GM12872 (cell line): ENCODE data around the gene RCL1.

Experiments
- CTCF ChIP-seq: IDR thresholded peaks from 3 replicates; pipeline ENCODE4 v1.5.1; 2011; ENCODE audit warnings: low read depth, mild to moderate bottlenecking, low read length, moderate library complexity; ENCODE audit not compliant: insufficient read depth

Gene RCL1

GRCh38 chr9:4862506-4863250 lies 69.9 kb downstream of the RCL1 start:
- no peak for TF ChIP-seq CTCF

- no peak for TF ChIP-seq CTCF
Observed at GRCh38 chr9:4864234-4864661, 71.5 kb downstream of the RCL1 start.

GRCh38 chr9:4864698-4865097 lies 72.0 kb downstream of the RCL1 start:
- TF ChIP-seq CTCF = no peak

GRCh38 chr9:4865681-4866080 lies 72.9 kb downstream of the RCL1 start:
- TF ChIP-seq CTCF = no peak

- no peak for TF ChIP-seq CTCF
Observed at GRCh38 chr9:4866239-4866969, 73.7 kb downstream of the RCL1 start.

GRCh38 chr9:4873066-4873465 lies 80.3 kb downstream of the RCL1 start:
- no peak for TF ChIP-seq CTCF

GRCh38 chr9:4875559-4875958 lies 82.8 kb downstream of the RCL1 start:
- no peak for TF ChIP-seq CTCF
